ENCODE results near the gene PSME3IP1.
A peak's percentile ranks its signal among the peaks of the same experiment; 100 is the strongest.

The PSME3IP1 gene

DNA sequence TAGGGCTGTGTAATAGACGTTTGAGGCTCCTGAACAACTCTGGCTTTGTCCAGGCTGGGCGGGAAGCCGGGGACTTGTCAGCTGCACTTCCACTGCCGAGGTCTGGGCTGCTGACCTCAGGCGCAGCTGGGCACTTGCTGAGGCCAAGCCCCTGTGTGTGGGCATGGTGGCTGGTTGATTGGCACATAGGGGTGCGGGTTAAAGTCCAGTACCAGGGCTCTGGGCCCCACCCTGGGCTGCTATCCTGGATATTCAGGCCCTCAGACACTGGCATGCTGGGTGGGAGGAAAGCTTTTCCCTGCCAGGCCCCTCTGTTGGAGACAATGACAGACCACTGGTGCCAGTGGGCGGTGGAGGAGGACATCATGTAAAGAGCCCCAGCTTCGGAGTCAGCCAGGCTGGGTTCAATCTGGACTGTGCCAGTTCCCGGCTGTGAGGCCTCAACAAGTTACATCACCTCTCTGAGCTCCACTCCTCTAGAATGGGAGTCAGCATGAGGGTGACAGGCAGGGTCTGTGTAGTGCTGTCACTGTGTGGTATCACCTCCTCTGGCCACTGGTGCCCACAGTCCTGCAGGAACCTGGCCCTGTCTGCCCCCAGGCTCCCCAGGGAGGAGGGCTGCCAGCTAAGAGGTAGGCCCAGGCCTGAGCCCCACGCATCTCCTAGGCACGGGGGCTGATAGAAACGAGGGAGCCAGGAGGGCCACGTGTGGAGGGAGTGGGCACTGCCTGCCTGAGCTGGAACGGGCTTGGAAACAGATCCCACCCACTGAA lies 42.5 kb downstream of the PSME3IP1 start:
- no peak for DNase-seq

DNA sequence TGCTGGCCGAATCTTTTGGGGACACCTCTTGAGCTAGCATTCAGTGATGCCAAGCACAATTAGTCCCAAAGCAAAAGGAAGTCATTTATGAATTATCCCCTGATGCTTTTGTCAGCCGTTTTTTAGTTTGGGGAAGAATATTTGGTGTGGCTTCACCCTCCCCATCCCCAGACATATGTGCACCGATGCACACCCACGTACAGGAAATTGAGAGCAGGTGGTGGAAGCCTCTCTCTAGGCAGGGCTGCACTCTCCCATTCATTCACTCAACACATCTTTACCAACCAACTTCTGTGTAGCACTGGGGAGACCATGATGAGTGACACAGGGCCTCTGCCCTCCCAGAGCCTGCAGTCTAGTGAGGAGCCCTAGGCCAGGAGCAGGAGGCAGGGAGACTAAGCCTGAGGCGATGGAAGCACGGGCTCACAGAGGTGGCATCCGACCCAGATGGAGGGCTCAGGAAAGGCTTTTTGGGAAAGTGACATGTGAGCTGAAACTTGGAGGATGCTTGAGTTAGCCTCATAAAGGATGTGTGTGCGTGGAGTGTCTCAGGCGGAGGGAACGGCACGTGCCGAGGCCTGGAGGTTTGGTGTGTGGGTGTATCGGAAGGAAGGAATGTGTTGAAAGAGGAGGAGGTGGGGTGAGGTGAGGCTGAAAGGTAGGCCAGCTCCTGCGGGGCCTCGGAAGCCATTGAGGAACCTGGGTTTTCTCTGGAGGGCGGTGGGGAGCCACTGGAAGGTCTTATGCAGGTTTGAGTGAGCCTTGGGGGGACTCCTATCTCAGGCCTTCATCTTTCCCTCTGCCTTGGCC lies 43.8 kb downstream of the PSME3IP1 start:
- peak; percentile 67 for DNase-seq

GRCh38 chr16:57140931-57141668 lies 44.7 kb downstream of the PSME3IP1 start:
- no peak for DNase-seq

GRCh38 chr16:57138281-57138935 lies 47.4 kb downstream of the PSME3IP1 start:
- DNase-seq, result no peak

- no peak for DNase-seq
Measured at GRCh38 chr16:57137566-57138273, 48.1 kb downstream of the PSME3IP1 start.

GRCh38 chr16:57137043-57137442 lies 48.8 kb downstream of the PSME3IP1 start:
- DNase-seq, result no peak

- no peak for DNase-seq
Measured at GRCh38 chr16:57134982-57135381, 50.9 kb downstream of the PSME3IP1 start.

- no peak for DNase-seq
Measured at GRCh38 chr16:57133886-57134285, 52.0 kb downstream of the PSME3IP1 start.

DNA sequence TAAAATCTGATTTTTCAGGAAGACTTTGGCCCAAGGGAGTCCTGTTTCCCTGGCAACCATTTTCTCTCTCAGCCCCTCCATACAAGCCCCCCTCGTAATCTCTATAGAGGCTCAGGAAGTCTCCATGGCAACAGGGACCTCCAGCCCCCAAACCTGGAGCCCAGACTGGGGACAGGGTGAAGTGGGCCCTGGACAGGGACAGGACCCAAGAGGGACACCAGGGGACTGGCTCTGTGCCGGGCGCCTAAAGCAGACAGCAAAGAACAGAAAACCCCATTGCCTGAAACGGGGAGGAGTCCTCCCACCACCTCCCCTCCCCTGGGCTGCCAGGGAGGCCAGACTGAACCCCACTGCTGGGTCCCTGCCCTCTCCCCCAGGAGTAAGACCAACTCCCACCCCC lies 52.8 kb downstream of the PSME3IP1 start:
- DNase-seq, result no peak

DNA sequence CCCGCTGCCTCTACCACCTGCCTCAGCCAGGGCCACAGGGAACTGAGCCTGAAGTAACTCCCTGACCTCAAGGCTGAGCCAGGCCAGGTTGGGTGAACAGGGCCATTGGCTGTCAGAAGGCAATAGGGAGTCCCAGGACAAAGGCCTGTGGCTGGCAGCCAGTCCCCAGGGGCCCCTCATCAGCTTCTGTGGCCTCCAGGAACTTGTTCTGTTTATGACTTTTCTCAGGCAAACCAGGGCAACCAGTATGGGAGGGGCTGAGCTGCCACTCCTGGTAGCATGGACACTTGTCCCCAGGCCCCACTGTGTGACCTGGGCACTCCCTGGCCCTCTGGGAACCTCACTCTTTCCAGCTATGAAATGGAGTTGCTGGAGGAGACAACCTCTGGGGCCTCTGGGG lies 53.4 kb downstream of the PSME3IP1 start:
- no peak for DNase-seq

DNA sequence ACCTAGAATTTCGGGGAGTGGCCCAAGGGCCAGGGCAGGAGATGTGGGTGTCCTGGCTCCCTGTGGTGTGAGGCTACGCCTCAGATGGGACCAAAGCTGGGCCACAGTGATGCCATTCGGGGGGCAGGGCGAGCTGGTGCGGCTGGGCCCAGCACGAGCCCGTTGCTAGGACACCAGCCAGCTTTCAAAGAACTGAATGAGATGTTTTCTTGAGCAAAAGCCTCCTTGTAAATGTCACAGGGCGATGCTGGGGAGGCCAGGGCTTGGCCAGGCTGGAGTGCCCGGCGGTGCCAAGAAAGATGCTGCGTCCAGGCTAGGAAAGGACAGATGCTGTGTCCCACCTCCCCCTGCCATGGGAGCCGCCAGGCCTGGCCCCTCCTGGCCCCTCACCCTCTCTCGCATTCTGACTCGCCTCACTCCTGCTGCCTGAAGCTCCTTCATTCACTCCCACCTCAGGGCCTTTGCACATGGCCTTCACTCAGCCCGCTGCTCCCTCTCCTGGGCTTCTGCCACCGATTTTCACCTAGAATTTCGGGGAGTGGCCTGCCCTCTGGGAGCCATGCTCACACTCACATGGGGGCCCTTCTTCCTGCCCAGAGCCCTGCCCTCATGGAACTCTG lies 54.4 kb downstream of the PSME3IP1 start:
- no peak for DNase-seq

DNA sequence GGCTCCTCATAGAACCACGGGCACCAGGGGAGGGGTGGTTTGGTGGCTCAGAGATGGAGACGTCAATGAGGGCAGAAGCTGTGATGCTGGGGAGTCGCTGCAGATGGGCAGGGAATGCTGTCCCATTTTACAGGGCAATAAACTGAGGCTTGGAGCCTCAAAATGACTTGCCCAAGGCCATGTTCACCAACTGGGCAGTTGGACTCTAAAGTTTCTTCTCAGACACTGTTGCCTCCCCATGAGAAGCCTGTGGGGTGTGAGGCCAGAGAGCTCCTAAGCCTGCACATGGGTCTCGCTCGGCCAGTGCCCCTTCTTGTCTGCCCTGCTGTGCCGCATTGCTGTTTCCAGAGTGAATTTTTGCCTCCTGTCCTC lies 54.9 kb downstream of the PSME3IP1 start:
- DNase-seq, result no peak

GRCh38 chr16:57128771-57129389 lies 57.0 kb downstream of the PSME3IP1 start:
- peak; percentile 44 for DNase-seq

DNA sequence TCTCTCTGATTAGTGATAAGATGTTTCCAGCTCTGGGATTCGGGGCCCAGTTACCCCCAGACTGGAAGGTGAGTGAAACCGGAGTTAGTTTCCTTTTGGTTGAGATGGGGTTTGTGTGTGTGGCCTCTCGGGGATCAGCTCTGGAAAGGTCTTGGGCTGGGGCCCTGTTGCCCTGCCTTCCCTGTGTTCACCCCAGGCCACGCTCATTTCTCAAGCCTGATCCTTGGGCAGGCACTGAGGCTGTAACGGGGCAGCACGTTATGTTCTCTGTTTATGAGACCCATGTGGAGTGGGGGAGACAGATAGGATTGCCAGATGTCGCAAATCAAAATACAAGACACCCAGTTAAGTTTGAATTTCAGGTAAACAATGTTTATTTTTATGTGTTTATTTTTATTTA lies 58.0 kb downstream of the PSME3IP1 start:
- DNase-seq, result no peak

DNA sequence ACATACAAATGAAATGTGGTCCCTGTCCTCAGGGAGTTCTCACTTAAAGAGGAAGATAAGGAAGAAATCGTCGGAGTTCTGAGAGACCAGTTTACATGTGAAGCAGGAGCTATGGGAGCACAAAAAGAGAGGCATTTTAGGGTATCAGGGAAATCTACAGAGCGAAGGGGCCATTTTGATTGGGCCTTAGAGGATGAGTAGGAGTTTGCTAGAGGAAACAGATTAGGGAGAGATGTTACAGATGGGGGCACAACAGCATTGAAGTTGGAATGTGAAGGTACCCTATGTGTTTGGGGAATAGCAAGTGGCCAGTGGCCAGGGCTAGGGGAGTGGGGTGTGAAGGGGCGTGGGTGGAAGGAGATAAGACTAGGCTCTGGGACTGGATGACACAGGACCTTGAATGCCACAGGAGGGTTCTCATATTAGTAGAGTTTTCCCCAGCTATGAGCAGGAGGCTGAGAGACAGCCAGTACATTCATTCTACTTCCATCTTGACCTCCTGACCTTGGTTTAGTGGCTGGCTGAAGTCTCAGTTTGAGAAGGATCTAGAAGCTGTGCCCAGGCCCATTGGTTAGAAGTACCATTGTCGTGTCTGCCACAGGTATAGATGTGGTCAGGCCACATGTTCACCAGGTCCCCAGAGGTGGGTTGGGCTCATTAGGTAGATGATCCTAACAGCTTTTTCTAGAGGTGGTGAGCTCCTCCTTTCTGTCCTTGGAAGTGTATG lies 58.6 kb downstream of the PSME3IP1 start:
- DNase-seq, result no peak

- no peak for DNase-seq
Measured at GRCh38 chr16:57126411-57126810, 59.4 kb downstream of the PSME3IP1 start.

- no peak for DNase-seq
Measured at GRCh38 chr16:57125969-57126368, 59.9 kb downstream of the PSME3IP1 start.

GRCh38 chr16:57125376-57125775 lies 60.5 kb downstream of the PSME3IP1 start:
- DNase-seq, result no peak

GRCh38 chr16:57123974-57124674 lies 61.7 kb downstream of the PSME3IP1 start:
- no peak for DNase-seq
